Spleen (tissue), 7 donors: ENCODE measurements around the gene UBE2QL1.

ENCODE experiments used
- POLR2A ChIP-seq, 3 donors: fragments of 450-650 bp; IDR thresholded peaks; one replicate each; pipeline ENCODE4 v1.5.1; 2017; ENCODE audit warnings: antibody characterized with exemption in 3 of 3, mild to moderate bottlenecking in 1 of 3
- TF ChIP-seq, protein P1 (sequence below), 11 experiments: fragments of 200-600 bp in 7 of 11; fragments of 450-650 bp in 4 of 11; sonication (generic) in 4 of 11; IDR thresholded peaks in 8 of 11; conservative IDR thresholded peaks in 3 of 11; 1 replicate in 7 of 11; 2 replicates in 4 of 11; pipeline versions ENCODE4 v1.4.0 to v1.8.0; 2016 to 2021; ENCODE audit warnings: antibody characterized with exemption in 11 of 11, inconsistent platforms in 4 of 11, mild to moderate bottlenecking in 1 of 11
- donor health status: DM: no; HTN: no; CAD: no; lungs with moderate emphysema.
- donor health status: DM: no; HTN: no; CAD: no.
- donor health status: DM: no; HTN: no; CAD: no.

DNA sequence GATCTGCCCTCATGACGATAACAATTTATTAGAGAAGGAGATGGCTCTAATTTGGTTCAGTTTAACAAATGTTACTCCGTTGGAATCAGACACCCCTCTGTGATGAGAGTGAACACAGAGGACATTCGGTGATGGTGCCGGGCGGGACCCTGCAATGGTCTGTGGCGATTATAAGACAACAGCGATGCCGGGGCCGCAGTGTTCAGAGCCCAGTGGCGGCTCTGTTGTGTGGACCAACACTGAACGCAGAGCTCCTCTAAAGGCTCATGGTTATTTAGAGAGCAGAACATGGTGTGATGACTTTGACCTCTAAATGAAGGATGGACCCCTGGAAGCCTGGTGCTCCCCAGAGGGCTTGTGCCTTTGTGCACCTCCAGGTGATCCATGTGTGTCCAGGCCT is 21.2 kb downstream of the UBE2QL1 start:
- no peak for TF ChIP-seq POLR2A (IDR thresholded peaks at IDR 0.05)
- TF ChIP-seq, protein P1, sequence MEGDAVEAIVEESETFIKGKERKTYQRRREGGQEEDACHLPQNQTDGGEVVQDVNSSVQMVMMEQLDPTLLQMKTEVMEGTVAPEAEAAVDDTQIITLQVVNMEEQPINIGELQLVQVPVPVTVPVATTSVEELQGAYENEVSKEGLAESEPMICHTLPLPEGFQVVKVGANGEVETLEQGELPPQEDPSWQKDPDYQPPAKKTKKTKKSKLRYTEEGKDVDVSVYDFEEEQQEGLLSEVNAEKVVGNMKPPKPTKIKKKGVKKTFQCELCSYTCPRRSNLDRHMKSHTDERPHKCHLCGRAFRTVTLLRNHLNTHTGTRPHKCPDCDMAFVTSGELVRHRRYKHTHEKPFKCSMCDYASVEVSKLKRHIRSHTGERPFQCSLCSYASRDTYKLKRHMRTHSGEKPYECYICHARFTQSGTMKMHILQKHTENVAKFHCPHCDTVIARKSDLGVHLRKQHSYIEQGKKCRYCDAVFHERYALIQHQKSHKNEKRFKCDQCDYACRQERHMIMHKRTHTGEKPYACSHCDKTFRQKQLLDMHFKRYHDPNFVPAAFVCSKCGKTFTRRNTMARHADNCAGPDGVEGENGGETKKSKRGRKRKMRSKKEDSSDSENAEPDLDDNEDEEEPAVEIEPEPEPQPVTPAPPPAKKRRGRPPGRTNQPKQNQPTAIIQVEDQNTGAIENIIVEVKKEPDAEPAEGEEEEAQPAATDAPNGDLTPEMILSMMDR (IDR thresholded peaks at IDR 0.05 in 8 of 11, conservative IDR thresholded peaks at IDR 0.05 in 3 of 11): no peak
